HG03469 (cell line): ENCODE measurements around the gene KANK2.

Experiments used
- ATAC-seq: cut with Tn5 transposase; IDR thresholded peaks from one replicate; pipeline ENCODE4 v1.9.1; 2021; ENCODE audit warnings: mild to moderate bottlenecking, moderate library complexity, moderate number of reproducible peaks; ENCODE audit not compliant: unreplicated experiment

KANK2 gene

DNA sequence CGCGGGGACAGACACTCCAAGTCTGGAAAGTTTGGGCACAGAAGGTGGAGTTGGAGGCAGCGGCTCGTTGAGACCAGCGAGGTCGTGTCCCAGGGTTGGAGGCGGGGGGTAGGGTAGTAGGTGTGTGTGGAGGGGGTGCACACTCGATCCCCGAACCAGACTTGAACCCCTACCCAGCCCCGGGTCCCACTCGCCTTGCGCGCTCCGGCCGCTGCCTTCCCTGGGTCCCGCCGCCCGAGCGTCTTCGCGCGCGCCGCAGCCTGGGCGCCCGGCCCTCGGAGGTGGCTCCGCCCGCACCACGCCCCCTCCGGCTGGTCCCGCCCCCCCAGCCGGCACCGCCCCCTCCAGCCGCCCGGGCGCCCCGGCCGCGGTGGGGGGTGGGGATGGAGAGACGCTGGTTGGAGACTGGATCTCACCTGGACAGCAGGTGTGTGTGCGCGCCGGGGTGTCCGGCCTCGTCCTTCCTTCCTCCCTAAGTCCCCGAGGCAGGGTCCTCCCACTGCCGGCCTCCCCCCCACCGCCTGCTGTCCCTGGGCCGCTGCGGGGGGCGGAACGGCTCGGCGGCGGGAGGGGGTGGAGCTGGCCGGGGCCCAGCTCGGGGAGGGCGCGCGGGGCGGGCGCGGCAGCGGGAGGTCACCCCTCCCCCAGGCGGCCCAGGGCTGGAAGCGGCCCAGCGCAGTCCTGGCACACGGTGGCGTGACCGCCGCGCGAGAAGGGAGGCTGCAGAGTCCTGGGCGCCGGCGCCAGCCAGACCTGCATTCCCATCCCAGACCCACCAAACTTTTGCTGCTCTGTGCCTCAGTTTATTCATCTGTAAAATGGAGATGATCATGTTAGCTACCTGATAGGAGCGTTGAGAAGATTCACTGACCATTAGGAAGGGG lies at the start of gene KANK2:
Gene KANK2, minus strand, starts transcription at position 255 of the 884 bp plus-strand sequence. CDS start 3,034 bp downstream, outside the sequence.
- ATAC-seq: no peak

DNA sequence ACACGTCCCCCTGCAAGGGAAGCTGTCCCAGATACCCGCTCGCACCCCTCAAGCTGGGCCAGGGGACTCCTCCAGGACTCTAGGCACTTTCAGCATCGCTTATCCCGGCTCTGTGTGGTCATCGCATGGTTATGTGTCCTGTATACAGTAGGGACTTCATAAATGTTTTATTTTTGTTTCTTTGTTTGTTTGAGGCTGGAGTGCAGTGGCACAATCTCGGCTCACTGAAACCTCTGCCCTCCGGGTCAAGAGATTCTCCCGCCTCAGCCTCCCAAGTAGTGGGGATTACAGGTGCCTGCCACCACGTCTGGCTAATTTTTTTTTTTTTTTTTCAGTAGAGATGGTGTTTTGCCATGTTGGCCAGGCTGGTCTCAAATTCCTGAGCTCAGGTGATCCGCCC lies 49.6 kb upstream of the KANK2 start:
- ATAC-seq: no peak

DNA sequence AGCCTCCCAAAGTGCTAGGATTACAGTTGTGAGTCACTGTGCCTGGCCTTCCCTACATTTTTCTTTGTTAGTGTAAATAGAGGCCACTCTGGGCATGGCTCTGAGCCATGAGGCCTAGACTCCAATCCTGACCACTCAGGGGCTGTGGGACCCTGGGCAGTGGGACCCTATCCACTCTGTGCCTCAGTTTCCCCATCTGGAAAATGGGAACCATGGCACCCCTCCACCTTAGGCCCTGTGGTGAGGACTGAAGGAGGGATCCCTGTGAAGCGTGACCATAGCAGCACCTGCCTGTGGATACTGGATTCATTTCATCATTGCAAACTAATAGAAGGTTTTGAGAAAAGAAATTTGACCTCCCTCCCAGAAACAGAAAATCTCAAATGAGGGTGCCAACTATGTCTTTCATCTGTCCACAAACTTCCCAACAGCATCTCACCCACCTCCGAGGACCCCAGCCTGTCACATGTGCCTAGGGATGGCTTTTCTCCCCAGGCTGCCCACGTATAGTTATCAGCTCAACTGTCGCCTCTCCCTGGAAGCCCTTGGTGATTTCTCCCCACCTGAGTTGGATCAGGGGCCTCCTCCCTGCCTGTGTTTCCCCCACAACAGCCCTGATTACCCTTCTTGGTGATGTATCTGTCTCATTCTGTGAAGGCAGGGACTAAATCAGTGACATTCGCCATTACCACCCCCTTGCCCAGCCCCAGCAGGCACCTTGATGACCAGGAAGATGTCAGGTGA lies 47.7 kb upstream of the KANK2 start:
- no peak for ATAC-seq

- ATAC-seq: no peak
Measured at GRCh38 chr19:11243798-11244169, 46.4 kb upstream of the KANK2 start.

DNA sequence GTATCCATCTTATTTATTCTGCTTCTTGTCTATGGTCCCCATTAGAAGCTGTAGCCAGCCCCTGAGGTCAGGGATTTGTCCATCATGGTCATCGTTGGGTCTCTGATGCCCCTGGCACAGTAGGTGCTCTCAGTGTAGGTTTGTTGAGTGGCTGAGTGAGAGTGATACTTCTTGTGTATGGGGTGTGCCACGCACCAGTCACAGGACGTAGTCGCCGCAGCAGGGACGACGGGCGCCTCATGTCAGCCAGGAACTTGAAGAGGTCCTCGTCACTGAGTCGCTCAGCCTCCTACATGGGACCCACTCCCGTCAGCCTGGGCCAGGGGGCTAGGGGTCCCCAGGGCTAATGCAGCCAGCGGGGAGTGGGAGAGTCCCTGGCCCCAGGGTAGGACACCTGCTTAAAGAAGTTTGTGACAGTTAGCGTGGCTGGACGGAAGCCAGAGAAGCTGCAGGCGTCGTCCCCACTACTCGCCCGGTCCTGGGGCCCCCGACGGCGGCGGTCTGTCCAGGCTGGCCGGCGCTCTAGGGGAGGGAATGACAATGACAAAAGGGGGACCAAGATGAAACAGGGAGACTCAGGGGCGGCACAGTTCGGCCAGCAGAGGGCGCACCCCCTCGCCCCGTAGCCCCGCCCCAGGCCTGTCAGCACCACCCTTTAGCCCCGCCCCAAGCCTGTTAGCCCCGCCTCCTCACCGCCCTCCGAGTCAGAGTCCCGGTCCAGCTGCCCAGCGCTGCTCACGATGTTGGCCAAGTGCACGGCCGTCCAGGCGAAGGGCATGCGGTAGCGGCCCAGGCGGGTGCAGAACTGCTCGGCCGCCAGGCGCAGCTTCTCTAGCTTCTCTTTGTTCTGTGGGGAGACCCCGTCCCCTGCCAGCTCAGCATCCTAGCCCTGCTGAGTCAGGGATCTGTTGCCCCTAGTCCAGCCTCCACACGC lies 45.8 kb upstream of the KANK2 start:
- no peak for ATAC-seq

DNA sequence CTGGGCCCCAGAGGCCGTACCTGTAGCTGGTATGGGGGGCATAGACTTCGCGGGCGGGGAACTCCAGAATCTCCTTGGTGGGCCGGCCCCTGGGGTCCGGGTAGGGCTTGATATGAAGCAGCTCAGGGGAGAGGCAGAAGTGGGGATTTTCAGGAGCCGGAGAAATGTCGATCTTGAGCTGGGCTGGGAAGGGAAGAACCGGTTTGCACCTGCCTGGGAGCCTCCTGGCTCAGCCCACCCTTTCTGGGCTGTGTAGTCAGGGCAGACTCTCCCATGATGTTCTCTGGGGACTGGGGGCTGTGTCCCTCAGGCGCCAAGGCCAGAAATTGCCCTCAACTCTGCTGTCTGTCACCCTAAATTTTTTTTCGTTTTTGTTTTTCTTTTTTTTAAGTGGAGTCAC lies 44.7 kb upstream of the KANK2 start:
- no peak for ATAC-seq

GRCh38 chr19:11240008-11240444 lies 42.7 kb upstream of the KANK2 start:
- no peak for ATAC-seq

- ATAC-seq: no peak
Measured at GRCh38 chr19:11239377-11240000, 42.1 kb upstream of the KANK2 start, which contains the start of gene ANGPTL8. ANGPTL8 (plus strand) TSS chr19:11239619; CDS start chr19:11239638, 19 bp downstream.

- ATAC-seq: no peak
Measured at GRCh38 chr19:11238781-11239376, 41.5 kb upstream of the KANK2 start.

DNA sequence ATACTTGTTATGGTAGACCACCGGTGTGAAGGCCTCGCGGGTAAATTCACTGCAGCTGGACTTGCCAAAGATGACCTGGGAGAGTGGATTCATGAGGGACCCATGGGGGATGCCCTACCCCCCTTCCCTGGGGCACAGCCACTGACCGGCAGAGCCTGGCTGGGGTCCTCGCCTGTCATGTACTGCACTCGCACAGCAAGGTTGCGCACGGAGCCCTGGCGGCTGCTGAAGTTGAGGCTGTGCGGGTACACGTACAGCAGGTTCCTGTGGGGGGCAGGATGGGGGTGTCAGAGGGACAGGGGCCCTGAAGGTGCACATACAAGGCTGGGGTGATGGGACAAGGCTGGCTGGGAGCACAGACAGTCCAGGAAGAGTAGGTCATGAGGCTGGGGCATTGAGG lies 40.7 kb upstream of the KANK2 start:
- no peak for ATAC-seq

GRCh38 chr19:11237321-11237720 lies 40.0 kb upstream of the KANK2 start:
- ATAC-seq: no peak

- ATAC-seq: no peak
Measured at GRCh38 chr19:11236324-11237301, 39.3 kb upstream of the KANK2 start.

DNA sequence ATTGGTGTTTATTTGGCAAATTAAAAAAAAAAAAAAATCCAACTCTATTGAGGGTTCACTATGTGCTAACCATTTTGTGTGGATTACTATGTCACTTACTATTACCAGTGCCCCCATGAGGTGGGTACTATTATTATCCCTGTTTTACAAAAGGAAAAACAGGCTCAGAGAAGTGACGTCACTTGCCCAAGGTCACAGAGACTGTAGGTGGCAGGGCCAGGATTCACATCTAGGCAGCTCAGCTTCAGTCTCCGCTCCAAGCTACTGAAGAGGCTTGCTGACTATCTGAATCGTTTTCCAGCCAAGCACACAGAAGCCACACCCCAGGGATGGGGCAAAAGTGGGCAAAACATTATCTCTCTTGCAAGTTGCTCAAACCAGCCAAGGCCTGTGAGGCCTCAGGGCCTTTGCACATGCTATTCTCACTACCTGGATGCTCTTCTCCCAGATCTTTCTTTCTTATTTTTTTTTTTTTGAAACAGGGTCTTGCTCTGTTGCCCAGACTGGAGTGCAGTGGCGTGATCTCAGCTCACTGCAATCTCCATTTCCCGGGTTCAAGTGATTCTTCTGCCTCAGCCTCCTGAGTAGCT lies 37.2 kb upstream of the KANK2 start:
- ATAC-seq: no peak

DNA sequence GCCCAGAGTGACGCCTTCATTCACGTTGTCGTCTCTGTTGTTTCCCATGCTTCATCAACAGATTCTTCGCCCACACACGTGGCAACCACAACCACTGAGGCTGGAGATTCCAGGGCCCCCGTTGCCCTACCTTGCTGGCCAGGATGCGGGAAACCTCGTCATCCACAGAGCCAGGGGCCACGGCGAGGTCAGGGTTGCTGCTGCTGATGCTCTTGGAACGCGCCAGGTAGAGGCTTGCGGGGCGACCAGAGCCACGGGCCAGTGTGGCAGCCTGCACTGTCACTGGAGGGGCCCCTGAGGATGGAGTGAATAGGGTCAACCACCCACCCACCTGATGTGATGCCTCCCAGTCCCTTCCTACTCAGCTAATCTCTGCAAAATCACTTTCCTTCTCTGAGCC lies 35.7 kb upstream of the KANK2 start:
- no peak for ATAC-seq

DNA sequence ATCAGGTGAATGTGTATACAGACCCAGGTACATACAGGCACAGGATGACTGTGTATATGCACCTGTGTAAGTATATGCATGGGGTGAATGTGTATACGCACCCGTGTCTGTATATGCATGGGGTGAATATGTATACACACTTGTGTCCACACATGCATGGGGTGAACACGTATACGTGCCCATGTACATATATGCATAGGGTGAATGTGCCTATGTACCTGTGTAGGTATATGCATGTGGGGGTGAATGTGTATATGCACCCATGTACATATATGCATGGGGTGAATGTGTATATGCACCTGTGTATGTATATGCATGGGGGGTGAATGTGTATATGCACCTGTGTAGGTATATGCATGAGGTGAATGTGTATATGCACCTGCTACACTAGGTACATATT lies 35.2 kb upstream of the KANK2 start:
- no peak for ATAC-seq

GRCh38 chr19:11230621-11231386 lies 33.5 kb upstream of the KANK2 start:
- ATAC-seq: no peak

GRCh38 chr19:11227195-11227886 lies 30.0 kb upstream of the KANK2 start:
- ATAC-seq: no peak
